H1 (cell line): ENCODE measurements around the gene CDHR2. TPM values are rescaled to one million over a fixed set of nuclear protein-coding genes. Genes with fewer than 3 reads are reported as not detected.

ENCODE experiments used
- CTCF ChIA-PET: fragments of 300-600 bp; sonication (Branson Sonifier 250); formaldehyde crosslinking; loops from one replicate; lab custom pipeline; 2021; ENCODE audit not compliant: partially characterized antibody; lab: Charles Lee
- POLR2A ChIA-PET: fragments of 300-600 bp; sonication (Branson Sonifier 250); formaldehyde crosslinking; loops from one replicate; lab custom pipeline; 2021; ENCODE audit warnings: inconsistent platforms; ENCODE audit not compliant: partially characterized antibody; lab: Charles Lee
- DNase-seq, 2 experiments: peaks; one replicate each; pipeline versions ENCODE4 v3.0.0 to v3.0.0-alpha.2; 2010 to 2022; ENCODE audit warnings: low spot score in 2 of 2, low read depth in 1 of 2, mixed read lengths in 1 of 2
- FAIRE-seq: peaks from 2 replicates; lab custom pipeline; 2011; peaks lifted over from hg19 to GRCh38; lab: Jason Lieb, UNC
- H2AFZ ChIP-seq: 2 replicates; pipeline ENCODE4 v1.8.1; 2012; ENCODE audit warnings: low read length, inconsistent platforms
- H2AK5ac ChIP-seq: 2 replicates; pipeline ENCODE4 v1.6.1; 2013; ENCODE audit warnings: low read depth, low read length
- H2BK120ac ChIP-seq: replicated peaks from 2 replicates; pipeline ENCODE3; 2013; ENCODE audit warnings: low read depth, low read length, inconsistent platforms
- H2BK12ac ChIP-seq: 2 replicates; pipeline ENCODE4 v1.6.1; 2013; ENCODE audit warnings: low read depth, low read length
- H2BK15ac ChIP-seq: 2 replicates; pipeline ENCODE4 v1.6.1; 2013; ENCODE audit warnings: low read length
- H2BK20ac ChIP-seq: 2 replicates; pipeline ENCODE4 v1.6.1; 2013; ENCODE audit warnings: low read length
- H2BK5ac ChIP-seq: 2 replicates; pipeline ENCODE4 v1.6.1; 2013; ENCODE audit warnings: low read depth, low read length
- H3K14ac ChIP-seq: 2 replicates; pipeline ENCODE4 v1.6.1; 2013; ENCODE audit warnings: inconsistent platforms; ENCODE audit not compliant: insufficient read length
- H3K18ac ChIP-seq: 2 replicates; pipeline ENCODE4 v1.6.1; 2013; ENCODE audit warnings: low read length; ENCODE audit errors: extremely low read depth
- H3K23ac ChIP-seq: 2 replicates; pipeline ENCODE4 v1.6.1; 2013; ENCODE audit warnings: inconsistent platforms; ENCODE audit not compliant: insufficient read length
- H3K23me2 ChIP-seq: 2 replicates; pipeline ENCODE4 v1.6.1; 2013; ENCODE audit warnings: low read depth, low read length
- H3K27ac ChIP-seq: 2 replicates; pipeline ENCODE4 v1.6.1; 2011; ENCODE audit warnings: low read depth, low read length, inconsistent platforms
- H3K27me3 ChIP-seq, 4 experiments: replicated peaks in 1 of 4; 1 replicate in 1 of 4; 2 replicates in 3 of 4; pipeline versions ENCODE4 v1.6.1 to v1.8.1; 2011 to 2013; ENCODE audit warnings: low read length in 3 of 4, mild to moderate bottlenecking in 3 of 4, inconsistent platforms in 2 of 4, mixed read lengths in 2 of 4, moderate library complexity in 1 of 4; ENCODE audit not compliant: control insufficient read depth in 3 of 4, insufficient read depth in 3 of 4; ENCODE audit errors: extremely low read depth in 1 of 4
- H3K36me3 ChIP-seq, 4 experiments: 2 replicates each; pipeline versions ENCODE4 v1.6.1 to v1.8.1; 2011 to 2013; ENCODE audit warnings: mild to moderate bottlenecking in 4 of 4, low read length in 3 of 4, moderate library complexity in 2 of 4, control low read depth in 1 of 4, inconsistent platforms in 1 of 4; ENCODE audit not compliant: insufficient read depth in 4 of 4, control insufficient read depth in 2 of 4
- H3K4ac ChIP-seq: replicated peaks from 2 replicates; pipeline ENCODE3; 2013; ENCODE audit warnings: low read length, low read depth, mixed read lengths, inconsistent platforms; ENCODE audit not compliant: insufficient read length
- H3K4me1 ChIP-seq, 4 experiments: replicated peaks in 1 of 4; 1 replicate in 1 of 4; 2 replicates in 3 of 4; pipeline versions ENCODE4 v1.6.1 to v1.8.1; 2011 to 2013; ENCODE audit warnings: low read length in 3 of 4, inconsistent platforms in 2 of 4, mixed read lengths in 1 of 4; ENCODE audit not compliant: insufficient read depth in 4 of 4, control insufficient read depth in 3 of 4
- H3K4me2 ChIP-seq, 2 experiments: 2 replicates each; pipeline versions ENCODE4 v1.6.1 to v1.8.1; 2011 to 2013; ENCODE audit warnings: low read depth in 2 of 2, low read length in 2 of 2, control low read depth in 1 of 2, inconsistent platforms in 1 of 2, mild to moderate bottlenecking in 1 of 2; ENCODE audit not compliant: insufficient read depth in 1 of 2
- H3K4me3 ChIP-seq, 4 experiments: fragments of 200-600, 300-600 bp in 1 of 4; sonication (generic), shearing (Covaris generic), sonication (Bioruptor Twin) in 1 of 4; 2 replicates each; pipeline versions ENCODE4 v1.5.1 to v1.8.1; 2011 to 2016; ENCODE audit warnings: low read length in 4 of 4, low read depth in 3 of 4, control low read depth in 2 of 4, inconsistent platforms in 2 of 4, mild to moderate bottlenecking in 2 of 4, mixed read lengths in 1 of 4, moderate library complexity in 1 of 4; ENCODE audit not compliant: insufficient read depth in 2 of 4; ENCODE audit errors: extremely low read depth in 1 of 4
- H3K56ac ChIP-seq: replicated peaks from 2 replicates; pipeline ENCODE3; 2013; ENCODE audit warnings: low read depth, mild to moderate bottlenecking, mixed read lengths, low read length, inconsistent platforms; ENCODE audit not compliant: insufficient read length
- H3K79me1 ChIP-seq: 2 replicates; pipeline ENCODE4 v1.6.1; 2013; ENCODE audit warnings: low read depth, low read length, control low read depth
- H3K79me2 ChIP-seq, 2 experiments: 2 replicates each; pipeline versions ENCODE4 v1.6.1 to v1.8.1; 2012 to 2013; ENCODE audit warnings: low read length in 2 of 2, mild to moderate bottlenecking in 2 of 2, inconsistent platforms in 1 of 2; ENCODE audit not compliant: insufficient read depth in 2 of 2, control insufficient read depth in 1 of 2
- H3K9ac ChIP-seq, 4 experiments: replicated peaks in 1 of 4; 1 replicate in 1 of 4; 2 replicates in 3 of 4; pipeline versions ENCODE4 v1.6.1 to v1.8.1; 2011 to 2013; ENCODE audit warnings: low read depth in 3 of 4, low read length in 3 of 4, control low read depth in 2 of 4, mild to moderate bottlenecking in 2 of 4, moderate library complexity in 2 of 4, inconsistent platforms in 1 of 4; ENCODE audit errors: extremely low read depth in 1 of 4
- H3K9me3 ChIP-seq, 2 experiments: 2 replicates each; pipeline versions ENCODE4 v1.6.1 to v1.8.1; 2012 to 2013; ENCODE audit warnings: mild to moderate bottlenecking in 2 of 2, moderate library complexity in 2 of 2, control low read depth in 1 of 2, inconsistent platforms in 1 of 2, low read depth in 1 of 2, low read length in 1 of 2, mixed read lengths in 1 of 2; ENCODE audit not compliant: insufficient read depth in 2 of 2
- H4K20me1 ChIP-seq, 2 experiments: replicated peaks in 1 of 2; 2 replicates each; pipeline versions ENCODE3 to v1.8.1; 2011 to 2013; ENCODE audit warnings: inconsistent platforms in 2 of 2, low read length in 2 of 2, mild to moderate bottlenecking in 1 of 2; ENCODE audit not compliant: insufficient read depth in 2 of 2, control insufficient read depth in 1 of 2
- H4K5ac ChIP-seq: 2 replicates; pipeline ENCODE4 v1.6.1; 2013; ENCODE audit warnings: low read length, low read depth, mixed read lengths, inconsistent platforms; ENCODE audit not compliant: insufficient read length
- H4K8ac ChIP-seq: 2 replicates; pipeline ENCODE4 v1.8.0; 2013; ENCODE audit warnings: mild to moderate bottlenecking, moderate library complexity, low read length, inconsistent platforms; ENCODE audit not compliant: insufficient read depth; ENCODE audit errors: extremely low read depth
- H4K91ac ChIP-seq: replicated peaks from 2 replicates; pipeline ENCODE3; 2013; ENCODE audit warnings: low read length, mixed read lengths, inconsistent platforms; ENCODE audit not compliant: insufficient read length
- BCL11A ChIP-seq, 2 experiments: IDR thresholded peaks; one replicate each; pipeline ENCODE4 v1.6.1; 2011; ENCODE audit warnings: low read depth in 2 of 2, low read length in 2 of 2, mild to moderate bottlenecking in 2 of 2
- BRCA1 ChIP-seq: IDR thresholded peaks from 2 replicates; pipeline ENCODE4 v1.6.1; 2012; ENCODE audit warnings: low read depth, low read length, improper control_type of control experiment
- CEBPB ChIP-seq: IDR thresholded peaks from 2 replicates; pipeline ENCODE4 v1.6.1; 2012; ENCODE audit warnings: low read depth, low read length
- FOSL1 ChIP-seq: IDR thresholded peaks from 2 replicates; pipeline ENCODE4 v1.6.1; 2011; ENCODE audit warnings: mild to moderate bottlenecking, low read depth, low read length, moderate library complexity; ENCODE audit not compliant: insufficient read depth
- KDM5A ChIP-seq: fragments of 200-600 bp; IDR thresholded peaks from 2 replicates; pipeline ENCODE4 v1.7.1; 2012; ENCODE audit warnings: mild to moderate bottlenecking, low read length, inconsistent platforms, mixed read lengths
- NRF1 ChIP-seq: IDR thresholded peaks from 2 replicates; pipeline ENCODE4 v1.6.1; 2011; ENCODE audit warnings: mild to moderate bottlenecking, low read depth, low read length, improper control_type of control experiment
- POLR2AphosphoS5 ChIP-seq: IDR thresholded peaks from 2 replicates; pipeline ENCODE4 v1.6.1; 2011; ENCODE audit warnings: low read depth, low read length
- RAD21 ChIP-seq, 2 experiments: IDR thresholded peaks in 1 of 2; conservative IDR thresholded peaks in 1 of 2; 2 replicates each; pipeline ENCODE4 v1.6.1; 2011; ENCODE audit warnings: low read depth in 2 of 2, low read length in 2 of 2, improper control_type of control experiment in 1 of 2, inconsistent platforms in 1 of 2, mild to moderate bottlenecking in 1 of 2, moderate library complexity in 1 of 2
- YY1 ChIP-seq: IDR thresholded peaks from 2 replicates; pipeline ENCODE4 v1.6.1; 2011; ENCODE audit warnings: low read depth, mild to moderate bottlenecking, low read length
- WGBS, 2 experiments: shearing (Covaris generic) in 1 of 2; methylation state at CpG; one replicate each; pipeline versions ENCODE4 v1.1.6 to v1.1.7; 2013 to 2015; ENCODE audit warnings: low lambda C conversion rate in 2 of 2, mixed read lengths in 2 of 2, inconsistent platforms in 1 of 2, low coverage in 1 of 2, missing lambda C conversion rate in 1 of 2; ENCODE audit not compliant: insufficient replicate concordance in 2 of 2, insufficient coverage in 1 of 2, insufficient read length in 1 of 2; ENCODE audit errors: extremely low coverage in 1 of 2, missing lambda C conversion rate in 1 of 2; 5-methylcytosine and 5-hydroxymethylcytosine counted together
- polyA plus RNA-seq, 7 experiments: library from polyadenylated mRNA; depleted of rRNA in 3 of 7; stranded (reverse) in 5 of 7; unstranded in 2 of 7; fragments of >200 nt in 5 of 7; fragments of 200-250 nt in 2 of 7; gene quantifications; 1 replicate in 5 of 7; 2 replicates in 1 of 7; 4 replicates in 1 of 7; pipeline versions ENCODE4 v1.2.1 to v1.2.3, GENCODE V29; 2011 to 2013; ENCODE audit warnings: missing spikeins in 2 of 7, mixed read lengths in 2 of 7
- total RNA-seq: library from RNA; stranded (reverse); fragmentation: NEBNext Ultra II Directional; extraction: Animal tissue kit (Norgen Biotek cat#: 25700); gene quantifications from 2 replicates; pipeline ENCODE4 v1.2.1, GENCODE V29; 2021

CDHR2 gene
- total and polyA plus RNA-seq, 2 of the 8 experiments (the other 6 are each of a cell fraction or from before 2014, with no cell fraction given), result 0.02 to 0.43 TPM

DNA sequence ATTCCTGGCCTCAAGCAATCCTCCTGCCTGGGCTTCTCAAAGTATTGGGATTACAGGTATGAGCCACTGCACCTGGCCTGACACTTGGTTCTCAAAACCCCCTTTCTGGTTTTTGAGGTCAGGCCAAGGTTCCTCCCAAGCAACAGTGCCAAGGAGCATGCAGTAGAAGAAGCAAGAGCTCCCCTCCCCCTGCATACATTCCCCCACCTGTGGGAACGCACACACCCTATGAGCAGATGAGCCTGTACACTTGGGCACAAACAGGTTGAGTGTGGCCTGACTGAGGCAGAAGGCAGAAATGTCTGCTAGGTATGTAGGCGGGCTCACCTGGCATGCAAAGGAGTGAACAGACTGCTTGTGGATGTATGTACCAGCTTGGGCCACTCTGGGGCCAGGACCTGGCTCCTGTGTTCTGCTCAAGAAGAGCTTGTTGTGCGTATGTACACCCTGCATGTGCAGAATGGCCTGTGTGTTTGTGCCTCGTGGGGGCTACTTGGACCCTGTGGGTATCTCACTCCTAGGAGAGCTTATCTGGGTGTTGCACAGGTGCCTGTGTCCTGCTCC is 59.1 kb downstream of the CDHR2 start:
- H2BK20ac ChIP-seq, result no peak overlapping the region
- H3K4me3 ChIP-seq, result no peak overlapping the region
- H2AFZ ChIP-seq, result no peak overlapping the region
- TF ChIP-seq POLR2AphosphoS5, result no peak
- no peak for TF ChIP-seq BRCA1
- TF ChIP-seq CEBPB, result no peak
- TF ChIP-seq YY1, result no peak
- TF ChIP-seq KDM5A, result no peak
- no peak for TF ChIP-seq BCL11A (IDR thresholded peaks at IDR 0.05; ENCODE audit: low read depth in 2 of 2, low read length in 2 of 2)
- TF ChIP-seq RAD21 (IDR thresholded peaks at IDR 0.05 in 1 of 2, conservative IDR thresholded peaks at IDR 0.05 in 1 of 2; ENCODE audit: low read depth in 2 of 2, low read length in 2 of 2), result no peak
- TF ChIP-seq FOSL1, result no peak
- TF ChIP-seq NRF1, result no peak
- peaks cover 0 to 14% (median 10%) of the 10 kb centered on the region in 4 experiments; a peak in 5 of 7 replicates for H3K27me3 ChIP-seq
- peaks cover 6% of the 10 kb centered on the region for H3K23me2 ChIP-seq
- FAIRE-seq, result no peak
- H4K20me1 ChIP-seq, result peaks cover 5 to 8% of the 10 kb centered on the region in 2 experiments
- H3K4me1 ChIP-seq, result peaks cover 0 to 10% (median 5%) of the 10 kb centered on the region in 4 experiments; a peak in 5 of 7 replicates
- H4K5ac ChIP-seq, result no peak overlapping the region
- no peak overlapping the region for H3K4ac ChIP-seq
- POLR2A ChIA-PET, result interaction anchor here (1.2 to 1.5 kb wide), 2 partner anchors 13 to 73 kb away, joined by 3 read pairs; no protein-coding TSS in a partner anchor
- no peak overlapping the region for H2AK5ac ChIP-seq
- no peak overlapping the region; a peak in 1 of 4 replicates for H3K4me2 ChIP-seq
- no peak overlapping the region for H2BK5ac ChIP-seq
- CTCF ChIA-PET, result interaction anchor here (0.7 to 6.0 kb wide), 5 partner anchors 8 to 136 kb away, joined by 3 to 37 read pairs (median 5); no protein-coding TSS in a partner anchor
- no peaks in the 10 kb centered on the region for H3K79me1 ChIP-seq
- WGBS, 2 experiments, result 92% methylated on average over 4 of the region's 4 CpGs; no CpG with 5 or more reads in 1 of the 2 experiments
- H4K8ac ChIP-seq, result no peak overlapping the region
- DNase-seq, result no peak
- H3K9ac ChIP-seq, result no peak overlapping the region
- no peaks in the 10 kb centered on the region for H3K36me3 ChIP-seq
- no peak overlapping the region for H3K14ac ChIP-seq
- H2BK120ac ChIP-seq, result no peak overlapping the region
- no peak overlapping the region for H2BK12ac ChIP-seq
- H3K27ac ChIP-seq, result no peak overlapping the region
- H3K79me2 ChIP-seq, result no peaks in the 10 kb centered on the region
- H3K9me3 ChIP-seq, result no peaks in the 10 kb centered on the region
- no peak overlapping the region for H3K18ac ChIP-seq
- H2BK15ac ChIP-seq, result peak overlapping the region; percentile 31; the same call in 1 of the 2 replicates
- H3K23ac ChIP-seq, result no peak overlapping the region
- H4K91ac ChIP-seq, result no peak overlapping the region
- H3K56ac ChIP-seq, result no peak overlapping the region
